ENCODE results near the gene MOGAT2.

MOGAT2 gene

GRCh38 chr11:75716659-75717058, 979 bp upstream of the MOGAT2 start:
- CTCF ChIA-PET, result interaction anchor here (0.5 kb wide), 1 partner anchor 10 kb away, joined by 3 read pairs; no protein-coding TSS in a partner anchor

GRCh38 chr11:75718419-75719339, 1.0 kb downstream of the MOGAT2 start:
- POLR2A ChIA-PET (ENCODE audit: low non-redundant PET), result no interaction called here
- TF ChIP-seq CTCF (conservative IDR thresholded peaks at IDR 0.05; ENCODE audit: low read depth), result no peak
- CTCF ChIA-PET, result interaction anchor here (0.5 to 0.6 kb wide), 2 partner anchors 53 to 1034 kb away, joined by 3 to 4 read pairs; no protein-coding TSS in a partner anchor
- no peak overlapping the region for H3K27ac ChIP-seq
- DNase-seq (ENCODE audit: low spot score), result no peak

More at GRCh38 chr11:75716659-75717058, 979 bp upstream of the MOGAT2 start:
- no peak for DNase-seq (ENCODE audit: low spot score)
- H3K27ac ChIP-seq, result no peak overlapping the region
- no peak for TF ChIP-seq CTCF (conservative IDR thresholded peaks at IDR 0.05; ENCODE audit: low read depth)
- POLR2A ChIA-PET (ENCODE audit: low non-redundant PET), result no interaction called here

- no peak for DNase-seq (ENCODE audit: low spot score)
- no peak for TF ChIP-seq CTCF (conservative IDR thresholded peaks at IDR 0.05; ENCODE audit: low read depth)
- no peak overlapping the region for H3K27ac ChIP-seq
- CTCF ChIA-PET, result interaction anchor here (0.5 to 1.8 kb wide), 3 partner anchors 13 to 1033 kb away, joined by 3 to 4 read pairs (median 4); no protein-coding TSS in a partner anchor
- POLR2A ChIA-PET (ENCODE audit: low non-redundant PET), result no interaction called here
These were observed 2.0 kb downstream of the MOGAT2 start for GRCh38 chr11:75719340-75720239.

- POLR2A ChIA-PET (ENCODE audit: low non-redundant PET), result no interaction called here
- TF ChIP-seq CTCF (conservative IDR thresholded peaks at IDR 0.05; ENCODE audit: low read depth), result no peak
- no peak overlapping the region for H3K27ac ChIP-seq
- CTCF ChIA-PET, result interaction anchor here (1.8 kb wide), 1 partner anchor 14 kb away, joined by 4 read pairs; no protein-coding TSS in a partner anchor
- no peak for DNase-seq (ENCODE audit: low spot score)
These were observed 3.0 kb downstream of the MOGAT2 start for GRCh38 chr11:75720639-75721038.

- H3K27ac ChIP-seq, result no peak overlapping the region
- ChIA-PET POLR2A (ENCODE audit: low non-redundant PET) (no interaction called here), CTCF (interaction anchor here (0.6 to 0.9 kb wide), 4 partner anchors 15 to 570 kb away, joined by 3 to 4 read pairs (median 3); no protein-coding TSS in a partner anchor)
- TF ChIP-seq CTCF (conservative IDR thresholded peaks at IDR 0.05; ENCODE audit: low read depth), result no peak
- no peak for DNase-seq (ENCODE audit: low spot score)
These were observed 4.4 kb downstream of the MOGAT2 start for GRCh38 chr11:75721852-75722668.

Data from RWPE1 (cell line).